Measurements from ENCODE around the gene PLD6. TPM values are rescaled to one million over a fixed set of nuclear protein-coding genes. Genes with fewer than 3 reads are reported as not detected.
A peak's percentile ranks its signal among the peaks of the same experiment; 100 is the strongest.

PLD6 gene
- total and polyA plus RNA-seq, 8 donors = 1.1 to 3.0 (median 1.4) TPM; not detected in 2

DNA sequence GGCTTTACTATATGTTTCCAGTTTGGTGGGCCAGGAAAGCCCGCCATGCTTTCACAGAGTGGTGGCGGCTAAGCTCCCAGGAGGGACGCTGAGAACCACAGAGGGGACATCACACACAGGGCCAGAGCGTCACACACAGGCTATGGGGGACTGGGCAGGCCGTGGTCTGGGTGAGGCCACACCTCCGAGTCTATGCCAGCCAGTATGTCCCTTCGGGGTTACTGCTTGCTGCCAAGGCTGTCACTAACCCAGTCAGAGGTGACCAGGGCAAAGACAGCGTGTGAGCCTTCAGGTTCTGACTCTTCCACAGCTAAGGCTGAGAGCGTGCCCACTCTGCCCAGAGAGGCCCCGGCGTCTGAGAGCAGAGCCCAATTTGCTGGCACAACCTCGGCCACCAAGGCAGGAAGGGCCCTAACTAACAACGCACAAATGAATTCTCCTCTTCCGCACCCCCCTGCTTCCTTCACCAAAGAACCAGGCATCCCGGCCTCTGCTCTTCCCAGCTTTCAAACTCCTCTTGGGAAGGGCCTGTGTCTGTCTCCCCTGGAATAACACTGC is 2.9 kb downstream of the PLD6 start:
- H3K27ac ChIP-seq = peak overlapping the region in 3 of 5 donors; percentile 59 to 95 (median 87)
- H3K4me1 ChIP-seq = peaks cover 40 to 77% (median 65%) of the 10 kb centered on the region in 4 donors
- DNase-seq = no peak
- peaks cover 0 to 12% (median 8%) of the 10 kb centered on the region in 4 donors for H3K36me3 ChIP-seq
- H3K27me3 ChIP-seq = no peaks in the 10 kb centered on the region
- H3K4me3 ChIP-seq = no peak overlapping the region
- intact Hi-C loops (cut with DNase I; ENCODE audit: low total_unique reads) = no loop called here
- H3K9me3 ChIP-seq = no peaks in the 10 kb centered on the region
- TF ChIP-seq POLR2A (IDR thresholded peaks at IDR 0.05) (no peak), EP300 (IDR thresholded peaks at IDR 0.05) (no peak), POLR2AphosphoS5 (IDR thresholded peaks at IDR 0.05) (no peak)
- TF ChIP-seq, protein P1, sequence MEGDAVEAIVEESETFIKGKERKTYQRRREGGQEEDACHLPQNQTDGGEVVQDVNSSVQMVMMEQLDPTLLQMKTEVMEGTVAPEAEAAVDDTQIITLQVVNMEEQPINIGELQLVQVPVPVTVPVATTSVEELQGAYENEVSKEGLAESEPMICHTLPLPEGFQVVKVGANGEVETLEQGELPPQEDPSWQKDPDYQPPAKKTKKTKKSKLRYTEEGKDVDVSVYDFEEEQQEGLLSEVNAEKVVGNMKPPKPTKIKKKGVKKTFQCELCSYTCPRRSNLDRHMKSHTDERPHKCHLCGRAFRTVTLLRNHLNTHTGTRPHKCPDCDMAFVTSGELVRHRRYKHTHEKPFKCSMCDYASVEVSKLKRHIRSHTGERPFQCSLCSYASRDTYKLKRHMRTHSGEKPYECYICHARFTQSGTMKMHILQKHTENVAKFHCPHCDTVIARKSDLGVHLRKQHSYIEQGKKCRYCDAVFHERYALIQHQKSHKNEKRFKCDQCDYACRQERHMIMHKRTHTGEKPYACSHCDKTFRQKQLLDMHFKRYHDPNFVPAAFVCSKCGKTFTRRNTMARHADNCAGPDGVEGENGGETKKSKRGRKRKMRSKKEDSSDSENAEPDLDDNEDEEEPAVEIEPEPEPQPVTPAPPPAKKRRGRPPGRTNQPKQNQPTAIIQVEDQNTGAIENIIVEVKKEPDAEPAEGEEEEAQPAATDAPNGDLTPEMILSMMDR (IDR thresholded peaks at IDR 0.05) = no peak
- 80 to 93% (median 85%) methylated on average over 14 to 15 of the region's 15 CpGs for WGBS, 5 donors

DNA sequence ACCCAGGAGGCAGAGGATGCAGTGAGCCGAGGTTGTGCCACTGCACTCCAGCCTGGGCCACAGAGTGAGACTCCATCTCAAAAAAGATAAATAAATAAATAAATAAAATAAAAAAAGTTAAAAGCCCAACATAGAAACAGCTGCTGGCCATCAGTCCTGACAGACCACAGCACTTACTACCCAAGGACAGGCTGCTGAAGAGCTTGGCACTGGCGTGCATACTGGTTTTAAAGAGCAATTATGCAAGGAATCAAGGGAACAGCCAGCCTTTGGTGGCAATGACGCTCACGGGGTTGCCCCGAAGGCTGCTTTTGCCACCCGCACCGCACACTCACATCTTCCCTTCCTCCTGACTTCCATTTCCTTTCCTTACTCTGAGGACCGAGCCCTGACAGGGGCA is 4.2 kb downstream of the PLD6 start:
- no peak overlapping the region for H3K4me3 ChIP-seq
- WGBS, 5 donors = 78 to 91% (median 85%) methylated on average over 8 of the region's 8 CpGs
- DNase-seq = no peak
- TF ChIP-seq POLR2AphosphoS5 (IDR thresholded peaks at IDR 0.05) (peak in 1 of 3 donors; percentile 9), POLR2A (IDR thresholded peaks at IDR 0.05) (no peak), EP300 (IDR thresholded peaks at IDR 0.05) (no peak)
- TF ChIP-seq, protein P1 (IDR thresholded peaks at IDR 0.05) = no peak
- no peaks in the 10 kb centered on the region for H3K27me3 ChIP-seq
- H3K27ac ChIP-seq = peak overlapping the region in 4 of 5 donors; percentile 45 to 95 (median 59)
- intact Hi-C loops (cut with DNase I; ENCODE audit: low total_unique reads) = no loop called here
- H3K4me1 ChIP-seq = peaks cover 39 to 72% (median 61%) of the 10 kb centered on the region in 4 donors
- H3K36me3 ChIP-seq = peaks cover 0 to 12% (median 8%) of the 10 kb centered on the region in 4 donors
- H3K9me3 ChIP-seq = no peaks in the 10 kb centered on the region

DNA sequence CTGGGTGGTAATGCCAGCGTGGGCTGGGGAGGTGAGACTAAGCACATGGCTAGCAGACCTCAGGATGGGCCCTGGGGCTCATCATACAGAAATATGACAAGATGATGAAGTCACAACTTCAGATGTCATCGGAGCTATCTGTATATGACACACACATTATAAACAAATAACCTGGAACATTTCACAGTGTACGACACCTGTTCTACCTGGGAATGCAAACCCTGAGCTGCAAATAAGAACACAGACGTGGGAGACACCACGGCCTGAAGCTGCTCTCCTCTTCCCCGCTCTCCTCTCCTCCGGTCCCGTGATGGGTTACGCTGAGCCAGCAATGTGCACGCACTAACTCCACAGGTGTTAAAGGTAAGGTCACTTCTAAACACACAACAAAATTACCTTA is 4.9 kb downstream of the PLD6 start:
- Histone ChIP-seq H3K27ac (peak overlapping the region in 4 of 5 donors; percentile 45 to 95 (median 59)), H3K4me3 (no peak overlapping the region), H3K27me3 (no peaks in the 10 kb centered on the region), H3K4me1 (peaks cover 33 to 66% (median 55%) of the 10 kb centered on the region in 4 donors), H3K36me3 (peaks cover 0 to 12% (median 8%) of the 10 kb centered on the region in 4 donors), H3K9me3 (no peaks in the 10 kb centered on the region)
- intact Hi-C loops (cut with DNase I; ENCODE audit: low total_unique reads) = no loop called here
- TF ChIP-seq EP300 (IDR thresholded peaks at IDR 0.05) = no peak
- no peak for TF ChIP-seq POLR2AphosphoS5 (IDR thresholded peaks at IDR 0.05)
- TF ChIP-seq POLR2A (IDR thresholded peaks at IDR 0.05) = no peak
- TF ChIP-seq, protein P1 (IDR thresholded peaks at IDR 0.05) = no peak
- 75 to 86% (median 82%) methylated on average over 10 of the region's 10 CpGs for WGBS, 5 donors
- DNase-seq = no peak

DNA sequence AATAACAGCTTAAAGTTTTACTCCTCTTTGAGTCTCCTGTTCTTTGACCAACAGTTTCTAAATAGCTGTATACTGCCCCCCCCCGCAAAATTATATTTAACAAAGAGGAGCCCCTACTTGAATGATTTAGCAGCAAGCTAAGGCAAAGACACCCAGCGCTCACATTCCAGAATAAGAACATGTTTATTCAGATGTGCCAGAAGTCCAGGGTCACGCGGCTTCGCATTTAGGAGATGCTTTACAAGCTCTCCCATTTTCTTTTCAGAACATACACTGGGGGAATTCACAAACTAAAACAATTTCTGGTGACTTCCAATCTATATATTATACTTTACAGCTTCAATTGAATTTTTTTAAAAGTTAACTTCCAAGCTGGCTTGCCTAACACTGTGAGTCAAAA is 5.3 kb downstream of the PLD6 start:
- no peaks in the 10 kb centered on the region for H3K9me3 ChIP-seq
- H3K4me3 ChIP-seq = no peak overlapping the region
- H3K36me3 ChIP-seq = peaks cover 0 to 12% (median 8%) of the 10 kb centered on the region in 4 donors
- 48 to 73% (median 69%) methylated on average over 5 of the region's 5 CpGs for WGBS, 5 donors
- peak overlapping the region in 4 of 5 donors; percentile 45 to 95 (median 59) for H3K27ac ChIP-seq
- intact Hi-C loops (cut with DNase I; ENCODE audit: low total_unique reads) = no loop called here
- peaks cover 28 to 61% (median 50%) of the 10 kb centered on the region in 4 donors for H3K4me1 ChIP-seq
- H3K27me3 ChIP-seq = no peaks in the 10 kb centered on the region
- peak in 1 of 2 donors; percentile 65 for DNase-seq
- TF ChIP-seq POLR2A (IDR thresholded peaks at IDR 0.05) (no peak), EP300 (IDR thresholded peaks at IDR 0.05) (no peak), POLR2AphosphoS5 (IDR thresholded peaks at IDR 0.05) (no peak)
- TF ChIP-seq, protein P1 (IDR thresholded peaks at IDR 0.05) = no peak
